SU-DHL-6 (cell line): Measurements from ENCODE around the gene RHBDF2.

ENCODE experiments used
- EZH2phosphoT487 ChIP-seq: fragments of 200-600 bp; sonication (generic), shearing (Covaris generic); conservative IDR thresholded peaks from 2 replicates; pipeline ENCODE4 v1.6.1; 2018; ENCODE audit warnings: mild to moderate bottlenecking, antibody characterized with exemption, low read length, moderate library complexity, mixed read lengths
- TF ChIP-seq, protein P1 (sequence below): fragments of 200-600 bp; sonication (generic); IDR thresholded peaks from one replicate; pipeline ENCODE4 v1.5.1; 2017; ENCODE audit warnings: antibody characterized with exemption, mild to moderate bottlenecking, low read length, moderate library complexity; ENCODE audit not compliant: insufficient read depth, poor library complexity, severe bottlenecking

DNA sequence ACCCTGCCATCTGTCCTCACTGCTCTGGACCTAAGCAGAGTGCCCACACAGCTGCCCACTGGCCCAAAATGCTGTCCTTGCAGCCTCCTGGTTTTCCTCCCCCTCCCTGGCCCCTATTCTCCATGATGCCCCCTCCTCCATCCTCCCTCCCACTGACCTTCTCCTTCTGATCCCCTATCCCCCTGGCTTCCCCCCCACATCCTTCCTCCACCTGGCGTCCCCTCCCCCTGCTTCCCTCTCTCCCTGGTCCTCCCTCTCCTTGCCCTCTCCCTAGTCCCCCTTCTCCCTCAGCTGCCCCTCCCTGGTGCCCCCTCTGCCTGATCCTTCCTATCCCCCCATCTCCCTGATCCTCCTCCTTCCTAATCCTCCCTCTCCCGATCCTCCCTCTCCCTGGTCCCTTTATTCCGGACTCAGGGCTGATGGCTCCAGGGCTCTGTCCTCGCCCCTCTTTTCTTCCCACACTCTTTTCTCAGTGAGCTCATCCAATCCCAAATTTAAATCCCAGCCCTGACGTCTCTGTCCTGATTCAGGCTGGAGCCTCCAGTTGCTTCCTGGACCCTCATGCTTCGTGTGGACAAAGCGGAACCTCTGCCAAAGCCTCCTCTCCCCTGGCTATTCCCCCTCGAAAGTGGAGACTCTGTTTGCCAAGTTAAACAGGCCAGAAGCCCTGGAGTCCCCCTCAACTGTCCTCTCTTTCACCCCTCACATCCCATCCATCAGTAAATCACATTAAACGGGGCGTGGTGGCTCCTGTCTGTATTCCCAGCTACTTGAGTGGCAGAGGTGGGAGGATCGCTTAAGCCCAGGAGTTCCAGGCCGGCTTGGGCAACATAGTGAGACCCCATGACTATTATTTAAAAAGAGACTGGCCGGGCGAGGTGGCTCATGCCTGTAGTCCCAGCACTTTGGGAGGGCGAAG is 18.1 kb upstream of the RHBDF2 start:
- TF ChIP-seq, protein P1, sequence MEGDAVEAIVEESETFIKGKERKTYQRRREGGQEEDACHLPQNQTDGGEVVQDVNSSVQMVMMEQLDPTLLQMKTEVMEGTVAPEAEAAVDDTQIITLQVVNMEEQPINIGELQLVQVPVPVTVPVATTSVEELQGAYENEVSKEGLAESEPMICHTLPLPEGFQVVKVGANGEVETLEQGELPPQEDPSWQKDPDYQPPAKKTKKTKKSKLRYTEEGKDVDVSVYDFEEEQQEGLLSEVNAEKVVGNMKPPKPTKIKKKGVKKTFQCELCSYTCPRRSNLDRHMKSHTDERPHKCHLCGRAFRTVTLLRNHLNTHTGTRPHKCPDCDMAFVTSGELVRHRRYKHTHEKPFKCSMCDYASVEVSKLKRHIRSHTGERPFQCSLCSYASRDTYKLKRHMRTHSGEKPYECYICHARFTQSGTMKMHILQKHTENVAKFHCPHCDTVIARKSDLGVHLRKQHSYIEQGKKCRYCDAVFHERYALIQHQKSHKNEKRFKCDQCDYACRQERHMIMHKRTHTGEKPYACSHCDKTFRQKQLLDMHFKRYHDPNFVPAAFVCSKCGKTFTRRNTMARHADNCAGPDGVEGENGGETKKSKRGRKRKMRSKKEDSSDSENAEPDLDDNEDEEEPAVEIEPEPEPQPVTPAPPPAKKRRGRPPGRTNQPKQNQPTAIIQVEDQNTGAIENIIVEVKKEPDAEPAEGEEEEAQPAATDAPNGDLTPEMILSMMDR, result no peak
- TF ChIP-seq EZH2phosphoT487, result no peak
